SU-DHL-6 (cell line): Measurements from ENCODE around the gene EXOC3L1.
A peak's percentile ranks its signal among the peaks of the same experiment; 100 is the strongest.

Experiments
- H2AFZ ChIP-seq: fragments of 200-600 bp; sonication (generic); 2 replicates; pipeline ENCODE4 v1.6.1; 2014; ENCODE audit warnings: low read depth, mild to moderate bottlenecking, moderate library complexity, mixed read lengths, antibody characterized with exemption, low read length; ENCODE audit not compliant: severe bottlenecking
- H3F3A ChIP-seq: fragments of 200-600 bp; shearing (Covaris generic); 2 replicates; pipeline ENCODE4 v1.6.0; 2016; ENCODE audit warnings: antibody characterized with exemption, mild to moderate bottlenecking; ENCODE audit not compliant: insufficient read depth
- H3K27ac ChIP-seq: fragments of 200-600 bp; sonication (generic); 2 replicates; pipeline ENCODE4 v1.5.1; 2016; ENCODE audit warnings: low read depth, mild to moderate bottlenecking, low read length, moderate library complexity, mixed read lengths
- H3K27me3 ChIP-seq: fragments of 200-600 bp; sonication (generic), shearing (Covaris generic); 2 replicates; pipeline ENCODE4 v1.6.0; 2014; ENCODE audit warnings: mild to moderate bottlenecking, low read length
- H3K36me3 ChIP-seq: fragments of 200-600 bp; sonication (generic); 2 replicates; pipeline ENCODE4 v1.6.1; 2014; ENCODE audit warnings: mild to moderate bottlenecking, low read length, mixed read lengths
- H3K4me2 ChIP-seq: fragments of 300-600, 200-600 bp; shearing (Covaris generic), sonication (generic); 2 replicates; pipeline ENCODE4 v1.6.0; 2014; ENCODE audit warnings: low read length, low read depth, mild to moderate bottlenecking; ENCODE audit not compliant: poor library complexity, severe bottlenecking
- H3K4me3 ChIP-seq: fragments of 200-600 bp; sonication (generic); 2 replicates; pipeline ENCODE4 v1.5.1; 2014; ENCODE audit warnings: antibody characterized with exemption, low read length, mild to moderate bottlenecking, mixed read lengths; ENCODE audit not compliant: insufficient read depth, poor library complexity, severe bottlenecking
- H3K79me2 ChIP-seq: fragments of 200-600 bp; sonication (generic); 2 replicates; pipeline ENCODE4 v1.6.1; 2014; ENCODE audit warnings: mild to moderate bottlenecking, low read length, moderate library complexity; ENCODE audit not compliant: insufficient read depth
- H3K9ac ChIP-seq: fragments of 200-600 bp; sonication (generic); 2 replicates; pipeline ENCODE4 v1.7.0; 2014; ENCODE audit warnings: mild to moderate bottlenecking, low read length
- H3K9me2 ChIP-seq: fragments of 200-600 bp; sonication (generic); replicated peaks from 2 replicates; pipeline ENCODE4 v1.6.1; 2014; ENCODE audit warnings: low read length; ENCODE audit not compliant: insufficient read depth
- H3K9me3 ChIP-seq: fragments of 200-600 bp; sonication (generic); 2 replicates; pipeline ENCODE4 v1.6.1; 2014; ENCODE audit warnings: low read length, mixed read lengths; ENCODE audit not compliant: insufficient read depth
- H4K20me1 ChIP-seq: fragments of 200-600 bp; sonication (generic); 2 replicates; pipeline ENCODE4 v1.6.1; 2014; ENCODE audit warnings: low read depth, mild to moderate bottlenecking, antibody characterized with exemption, low read length, moderate library complexity, mixed read lengths
- CTCF ChIP-seq: fragments of 200-600 bp; sonication (generic); IDR thresholded peaks from one replicate; pipeline ENCODE4 v1.5.1; 2017; ENCODE audit warnings: antibody characterized with exemption, mild to moderate bottlenecking, low read length, moderate library complexity; ENCODE audit not compliant: insufficient read depth, poor library complexity, severe bottlenecking
- EZH2phosphoT487 ChIP-seq: fragments of 200-600 bp; sonication (generic), shearing (Covaris generic); conservative IDR thresholded peaks from 2 replicates; pipeline ENCODE4 v1.6.1; 2018; ENCODE audit warnings: mild to moderate bottlenecking, antibody characterized with exemption, low read length, moderate library complexity, mixed read lengths

The EXOC3L1 gene

GRCh38 chr16:67163164-67163998 is 26.6 kb downstream of the EXOC3L1 start:
- Histone ChIP-seq H2AFZ (no peak overlapping the region), H3K79me2 (no peaks in the 10 kb centered on the region), H3K36me3 (no peaks in the 10 kb centered on the region), H4K20me1 (no peaks in the 10 kb centered on the region), H3K9me3 (no peaks in the 10 kb centered on the region), H3K27ac (no peak overlapping the region), H3F3A (peaks cover 10% of the 10 kb centered on the region), H3K27me3 (no peaks in the 10 kb centered on the region), H3K4me2 (peak overlapping the region; percentile 35), H3K4me3 (no peak overlapping the region), H3K9me2 (no peaks in the 10 kb centered on the region), H3K9ac (no peak overlapping the region)
- TF ChIP-seq CTCF (no peak), EZH2phosphoT487 (no peak)

GRCh38 chr16:67162506-67163163 is 27.3 kb downstream of the EXOC3L1 start:
- Histone ChIP-seq H3K9me3 (no peaks in the 10 kb centered on the region), H3K27me3 (no peaks in the 10 kb centered on the region), H3K4me2 (no peak overlapping the region), H3K4me3 (no peak overlapping the region), H3K9ac (no peak overlapping the region), H3K36me3 (no peaks in the 10 kb centered on the region), H3K9me2 (no peaks in the 10 kb centered on the region), H3F3A (peaks cover 16% of the 10 kb centered on the region), H4K20me1 (no peaks in the 10 kb centered on the region), H2AFZ (no peak overlapping the region), H3K79me2 (no peaks in the 10 kb centered on the region), H3K27ac (no peak overlapping the region)
- TF ChIP-seq CTCF: no peak
- no peak for TF ChIP-seq EZH2phosphoT487

GRCh38 chr16:67161595-67162058 is 28.3 kb downstream of the EXOC3L1 start:
- no peak overlapping the region for H3K9ac ChIP-seq
- H3K9me3 ChIP-seq: no peaks in the 10 kb centered on the region
- H3K4me2 ChIP-seq: peak overlapping the region; percentile 78
- H3K36me3 ChIP-seq: no peaks in the 10 kb centered on the region
- no peaks in the 10 kb centered on the region for H3K27me3 ChIP-seq
- no peak for TF ChIP-seq CTCF
- TF ChIP-seq EZH2phosphoT487: no peak
- no peak overlapping the region for H3K27ac ChIP-seq
- H3K4me3 ChIP-seq: no peak overlapping the region
- no peaks in the 10 kb centered on the region for H3K79me2 ChIP-seq
- H3K9me2 ChIP-seq: no peaks in the 10 kb centered on the region
- H2AFZ ChIP-seq: no peak overlapping the region
- H4K20me1 ChIP-seq: no peaks in the 10 kb centered on the region
- peaks cover 16% of the 10 kb centered on the region for H3F3A ChIP-seq
